ENCODE results near the gene WNT6. TPM values are rescaled to one million over a fixed set of nuclear protein-coding genes. Genes with fewer than 3 reads are reported as not detected.

WNT6 gene
- total RNA-seq, 1 donor from 2014 or later = not detected

DNA sequence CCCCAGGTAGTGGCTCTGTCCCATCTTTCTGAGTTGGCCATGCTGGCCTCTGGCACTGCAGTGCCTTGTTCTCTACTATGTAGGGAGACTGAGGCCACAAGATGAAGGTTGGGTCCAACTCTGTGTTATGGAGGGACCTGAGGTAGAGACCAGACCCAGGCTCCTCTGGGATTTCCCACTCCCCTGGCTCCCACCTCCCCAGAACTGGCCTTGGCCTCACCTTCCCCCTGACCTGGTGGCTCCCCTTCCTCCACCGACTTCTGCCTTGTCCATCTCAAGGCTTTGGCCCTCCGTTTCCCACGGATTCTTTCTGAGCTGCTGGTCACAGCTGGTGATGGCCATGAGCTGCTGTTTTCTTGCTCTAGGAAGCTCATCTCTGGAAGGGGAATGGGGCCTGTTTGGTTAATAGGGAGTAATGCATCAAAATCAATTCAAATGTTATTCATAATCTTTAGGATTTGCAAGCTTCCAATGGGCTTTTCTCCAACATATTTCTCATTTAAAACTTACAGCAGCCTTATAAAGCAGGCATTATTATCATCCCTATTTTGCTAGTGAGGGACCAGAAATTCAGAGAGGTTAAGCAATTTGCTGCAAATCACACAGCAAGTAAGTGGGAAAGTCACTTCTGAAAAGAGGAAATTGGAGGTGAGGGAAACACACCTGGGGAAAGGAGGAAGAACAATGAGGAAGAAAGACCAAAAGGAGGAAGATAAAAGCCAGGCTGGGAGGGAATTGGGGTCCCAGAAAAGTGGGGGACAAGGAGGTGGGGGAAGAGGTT lies 28.9 kb upstream of the WNT6 start:
- H3K27me3 Mint-ChIP-seq (ENCODE audit: low read depth) = peaks cover 38% of the 10 kb centered on the region
- DNase-seq (ENCODE audit: low spot score) = no peak
- H3K27ac Mint-ChIP-seq (ENCODE audit: unreplicated experiment) = no peak overlapping the region
- H3K4me1 Mint-ChIP-seq (ENCODE audit: low read depth) = peaks cover 15% of the 10 kb centered on the region
- TF ChIP-seq CTCF (IDR thresholded peaks at IDR 0.05) = no peak
- H3K9me3 Mint-ChIP-seq (ENCODE audit: low read depth) = no peaks in the 10 kb centered on the region
- H3K4me3 Mint-ChIP-seq (ENCODE audit: unreplicated experiment) = no peak overlapping the region
- H3K36me3 Mint-ChIP-seq (ENCODE audit: low read depth) = no peaks in the 10 kb centered on the region

DNA sequence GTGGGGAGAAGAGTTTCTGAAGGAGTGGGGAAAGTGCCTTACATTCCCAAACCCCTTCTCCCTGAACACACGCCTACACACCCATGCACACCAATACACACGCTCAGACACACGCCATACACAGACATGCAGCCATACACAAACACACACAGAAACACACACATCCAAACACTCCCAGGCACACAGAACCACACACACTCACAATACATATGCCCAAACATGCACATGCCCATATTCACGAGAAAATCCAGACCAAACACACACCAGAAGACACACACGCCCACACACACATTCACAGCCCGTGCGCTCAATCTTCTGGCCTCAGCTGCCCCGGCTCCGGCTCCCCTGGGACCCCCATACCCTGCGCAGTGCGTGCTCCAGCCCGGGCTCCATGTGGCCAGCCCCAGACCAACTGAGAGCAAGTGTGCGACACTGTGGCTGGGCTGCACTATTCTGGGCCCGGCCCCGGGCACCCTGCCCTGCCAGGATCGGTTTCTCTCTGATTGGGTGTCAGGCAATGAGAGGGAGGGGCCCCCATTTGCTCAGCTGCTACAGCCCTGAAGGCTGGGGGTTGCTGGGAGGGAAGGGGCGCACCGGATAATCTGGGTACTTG lies 28.1 kb upstream of the WNT6 start, which contains the start of gene PRKAG3:
Gene PRKAG3 (minus strand): TSS at position 426 of the 613 bp plus-strand sequence.
- DNase-seq (ENCODE audit: low spot score) = no peak
- no peak within 1 kb of the TSS for H3K27ac Mint-ChIP-seq (ENCODE audit: unreplicated experiment)
- H3K9me3 Mint-ChIP-seq (ENCODE audit: low read depth) = no peaks in the 10 kb centered on the region
- no peak within 1 kb of the TSS for H3K4me3 Mint-ChIP-seq (ENCODE audit: unreplicated experiment)
- H3K4me1 Mint-ChIP-seq (ENCODE audit: low read depth) = peaks cover 15% of the 10 kb centered on the region
- H3K36me3 Mint-ChIP-seq (ENCODE audit: low read depth) = no peaks in the 10 kb centered on the region
- TF ChIP-seq CTCF (IDR thresholded peaks at IDR 0.05) = no peak
- H3K27me3 Mint-ChIP-seq (ENCODE audit: low read depth) = peaks cover 38% of the 10 kb centered on the region

- H3K36me3 Mint-ChIP-seq (ENCODE audit: low read depth) = no peaks in the 10 kb centered on the region
- TF ChIP-seq CTCF (IDR thresholded peaks at IDR 0.05) = no peak
- H3K27ac Mint-ChIP-seq (ENCODE audit: unreplicated experiment) = no peak overlapping the region
- H3K4me3 Mint-ChIP-seq (ENCODE audit: unreplicated experiment) = no peak overlapping the region
- peaks cover 2% of the 10 kb centered on the region for H3K9me3 Mint-ChIP-seq (ENCODE audit: low read depth)
- peaks cover 36% of the 10 kb centered on the region for H3K27me3 Mint-ChIP-seq (ENCODE audit: low read depth)
- peaks cover 15% of the 10 kb centered on the region for H3K4me1 Mint-ChIP-seq (ENCODE audit: low read depth)
- no peak for DNase-seq (ENCODE audit: low spot score)
Measured at GRCh38 chr2:218832081-218832480, 27.5 kb upstream of the WNT6 start.

DNA sequence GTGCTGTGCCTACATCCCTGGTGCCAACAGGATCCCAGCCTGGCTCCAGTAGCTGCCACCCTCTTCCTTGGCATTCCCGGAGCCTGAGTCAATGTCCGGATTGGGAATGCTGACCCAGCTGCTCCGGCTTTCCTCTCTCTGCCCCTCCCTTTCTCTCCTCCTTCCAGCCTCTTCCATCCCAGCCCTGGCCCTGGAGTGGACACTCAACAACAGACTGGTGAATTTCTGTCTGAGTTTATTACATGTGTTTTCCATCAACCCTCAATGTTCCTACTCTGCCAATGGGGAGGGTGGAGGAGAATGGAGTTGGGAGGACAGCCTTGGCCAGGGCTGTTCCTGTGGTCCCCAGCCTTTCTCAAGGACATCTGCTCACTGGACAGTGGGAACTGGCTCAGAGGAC lies 27.1 kb upstream of the WNT6 start:
- peaks cover 6% of the 10 kb centered on the region for H3K9me3 Mint-ChIP-seq (ENCODE audit: low read depth)
- H3K27me3 Mint-ChIP-seq (ENCODE audit: low read depth) = peaks cover 32% of the 10 kb centered on the region
- no peaks in the 10 kb centered on the region for H3K36me3 Mint-ChIP-seq (ENCODE audit: low read depth)
- TF ChIP-seq CTCF (IDR thresholded peaks at IDR 0.05) = no peak
- no peak for DNase-seq (ENCODE audit: low spot score)
- no peak overlapping the region for H3K27ac Mint-ChIP-seq (ENCODE audit: unreplicated experiment)
- no peak overlapping the region for H3K4me3 Mint-ChIP-seq (ENCODE audit: unreplicated experiment)
- peaks cover 15% of the 10 kb centered on the region for H3K4me1 Mint-ChIP-seq (ENCODE audit: low read depth)

- no peak overlapping the region for H3K4me3 Mint-ChIP-seq (ENCODE audit: unreplicated experiment)
- no peak for TF ChIP-seq CTCF (IDR thresholded peaks at IDR 0.05)
- no peaks in the 10 kb centered on the region for H3K36me3 Mint-ChIP-seq (ENCODE audit: low read depth)
- peaks cover 29% of the 10 kb centered on the region for H3K27me3 Mint-ChIP-seq (ENCODE audit: low read depth)
- H3K27ac Mint-ChIP-seq (ENCODE audit: unreplicated experiment) = no peak overlapping the region
- DNase-seq (ENCODE audit: low spot score) = no peak
- H3K4me1 Mint-ChIP-seq (ENCODE audit: low read depth) = peaks cover 15% of the 10 kb centered on the region
- H3K9me3 Mint-ChIP-seq (ENCODE audit: low read depth) = peaks cover 12% of the 10 kb centered on the region
Measured at GRCh38 chr2:218833023-218833609, 26.5 kb upstream of the WNT6 start.

Data from chondrocyte (in vitro differentiated cells).